Activated naive CD4-positive, alpha-beta T cell treated with anti-CD3 and anti-CD28 coated beads, Interleukin-2, amount 10 ng/mL, durations not matched to agents 7 days and 5 days (primary cell): Measurements from ENCODE around the gene LENG1.

Source experiments
- CTCF ChIA-PET: fragments of 350-600 bp; sonication (Branson Sonifier 250); formaldehyde crosslinking; loops from one replicate; lab custom pipeline; 2021; ENCODE audit warnings: antibody characterized with exemption; lab: Charles Lee
- DNase-seq: peaks from one replicate; pipeline ENCODE4 v3.0.0-alpha.2; 2020
- H3K27ac Mint-ChIP-seq: one replicate; pipeline ENCODE4 v1.8.0; 2021; ENCODE audit warnings: mild to moderate bottlenecking, moderate library complexity, mixed read lengths
- H3K27me3 Mint-ChIP-seq: one replicate; pipeline ENCODE4 v1.8.0; 2021; ENCODE audit warnings: mild to moderate bottlenecking, mixed read lengths
- H3K36me3 Mint-ChIP-seq: one replicate; pipeline ENCODE4 v1.8.0; 2021; ENCODE audit warnings: mixed read lengths
- H3K4me1 Mint-ChIP-seq: one replicate; pipeline ENCODE4 v1.8.0; 2021; ENCODE audit warnings: mixed read lengths
- H3K4me3 Mint-ChIP-seq: one replicate; pipeline ENCODE4 v1.8.0; 2021; ENCODE audit warnings: mild to moderate bottlenecking, moderate library complexity, mixed read lengths
- H3K9me3 Mint-ChIP-seq: one replicate; pipeline ENCODE4 v1.8.0; 2021; ENCODE audit warnings: mixed read lengths

The LENG1 gene

DNA sequence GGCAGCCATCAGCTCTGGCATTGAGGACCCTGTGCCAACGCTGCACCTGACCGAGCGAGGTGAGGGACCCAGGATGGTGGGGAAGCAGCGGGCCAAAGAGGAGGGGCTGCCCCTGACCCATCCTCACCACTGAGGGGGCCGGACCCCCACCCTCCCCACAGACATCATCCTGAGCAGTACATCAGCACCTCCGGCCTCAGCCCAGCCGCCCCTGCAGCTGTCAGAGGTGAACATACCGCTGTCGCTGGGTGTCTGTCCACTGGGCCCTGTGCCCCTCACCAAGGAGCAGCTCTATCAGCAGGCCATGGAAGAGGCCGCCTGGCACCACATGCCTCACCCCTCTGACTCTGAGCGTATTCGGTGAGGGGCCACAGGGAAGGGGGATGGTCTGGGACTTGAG is 7.3 kb downstream of the LENG1 start:
- CTCF ChIA-PET: no interaction called here
- Mint-ChIP-seq H3K4me3 (no peak overlapping the region), H3K4me1 (peaks cover 30% of the 10 kb centered on the region), H3K27me3 (no peaks in the 10 kb centered on the region), H3K27ac (no peak overlapping the region), H3K9me3 (no peaks in the 10 kb centered on the region), H3K36me3 (peaks cover 67% of the 10 kb centered on the region)
- no peak for DNase-seq

GRCh38 chr19:54151362-54152035 is 8.0 kb downstream of the LENG1 start:
- CTCF ChIA-PET: no interaction called here
- H3K27ac Mint-ChIP-seq: no peak overlapping the region
- no peak overlapping the region for H3K4me3 Mint-ChIP-seq
- DNase-seq: no peak
- peaks cover 23% of the 10 kb centered on the region for H3K4me1 Mint-ChIP-seq
- no peaks in the 10 kb centered on the region for H3K9me3 Mint-ChIP-seq
- peaks cover 68% of the 10 kb centered on the region for H3K36me3 Mint-ChIP-seq
- H3K27me3 Mint-ChIP-seq: no peaks in the 10 kb centered on the region

- no peaks in the 10 kb centered on the region for H3K27me3 Mint-ChIP-seq
- no peak overlapping the region for H3K4me3 Mint-ChIP-seq
- H3K4me1 Mint-ChIP-seq: peaks cover 7% of the 10 kb centered on the region
- CTCF ChIA-PET: interaction anchor here (1.2 kb wide), 1 partner anchor 10 kb away, joined by 3 read pairs; the partner anchor contains the start of gene LENG1
- no peak overlapping the region for H3K27ac Mint-ChIP-seq
- no peaks in the 10 kb centered on the region for H3K9me3 Mint-ChIP-seq
- no peak for DNase-seq
- H3K36me3 Mint-ChIP-seq: peaks cover 71% of the 10 kb centered on the region
These were observed 10.3 kb downstream of the LENG1 start for GRCh38 chr19:54149021-54149812.

DNA sequence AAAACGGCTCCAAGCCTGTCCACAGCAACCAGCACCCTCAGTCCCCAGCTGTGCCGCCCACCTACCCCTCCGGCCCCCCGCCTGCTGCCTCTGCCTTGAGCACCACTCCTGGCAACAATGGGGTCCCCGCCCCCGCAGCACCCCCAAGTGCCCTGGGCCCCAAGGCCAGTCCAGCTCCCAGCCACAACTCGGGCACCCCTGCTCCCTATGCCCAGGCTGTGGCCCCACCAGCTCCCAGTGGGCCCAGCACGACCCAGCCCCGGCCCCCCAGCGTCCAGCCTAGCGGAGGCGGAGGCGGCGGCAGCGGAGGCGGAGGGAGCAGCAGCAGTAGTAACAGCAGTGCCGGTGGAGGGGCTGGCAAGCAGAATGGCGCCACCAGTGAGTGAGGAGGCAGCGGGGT is 11.4 kb downstream of the LENG1 start:
- Mint-ChIP-seq H3K4me3 (no peak overlapping the region), H3K4me1 (peaks cover under 1% of the 10 kb centered on the region), H3K9me3 (no peaks in the 10 kb centered on the region), H3K36me3 (peaks cover 72% of the 10 kb centered on the region), H3K27me3 (no peaks in the 10 kb centered on the region), H3K27ac (no peak overlapping the region)
- CTCF ChIA-PET: interaction anchor here (1.2 kb wide), 1 partner anchor 11 kb away, joined by 3 read pairs; the partner anchor contains the start of gene LENG1
- DNase-seq: no peak

- DNase-seq: no peak
- Mint-ChIP-seq H3K4me1 (no peaks in the 10 kb centered on the region), H3K9me3 (no peaks in the 10 kb centered on the region), H3K27me3 (no peaks in the 10 kb centered on the region), H3K36me3 (peaks cover 73% of the 10 kb centered on the region), H3K4me3 (no peak overlapping the region), H3K27ac (no peak overlapping the region)
- CTCF ChIA-PET: no interaction called here
These were observed 11.8 kb downstream of the LENG1 start for GRCh38 chr19:54147676-54148075.

GRCh38 chr19:54145541-54146158 is 13.9 kb downstream of the LENG1 start:
- Mint-ChIP-seq H3K27ac (no peak overlapping the region), H3K36me3 (peaks cover 68% of the 10 kb centered on the region), H3K4me1 (peaks cover 9% of the 10 kb centered on the region), H3K27me3 (no peaks in the 10 kb centered on the region), H3K4me3 (no peak overlapping the region), H3K9me3 (no peaks in the 10 kb centered on the region)
- CTCF ChIA-PET: no interaction called here
- DNase-seq: no peak

DNA sequence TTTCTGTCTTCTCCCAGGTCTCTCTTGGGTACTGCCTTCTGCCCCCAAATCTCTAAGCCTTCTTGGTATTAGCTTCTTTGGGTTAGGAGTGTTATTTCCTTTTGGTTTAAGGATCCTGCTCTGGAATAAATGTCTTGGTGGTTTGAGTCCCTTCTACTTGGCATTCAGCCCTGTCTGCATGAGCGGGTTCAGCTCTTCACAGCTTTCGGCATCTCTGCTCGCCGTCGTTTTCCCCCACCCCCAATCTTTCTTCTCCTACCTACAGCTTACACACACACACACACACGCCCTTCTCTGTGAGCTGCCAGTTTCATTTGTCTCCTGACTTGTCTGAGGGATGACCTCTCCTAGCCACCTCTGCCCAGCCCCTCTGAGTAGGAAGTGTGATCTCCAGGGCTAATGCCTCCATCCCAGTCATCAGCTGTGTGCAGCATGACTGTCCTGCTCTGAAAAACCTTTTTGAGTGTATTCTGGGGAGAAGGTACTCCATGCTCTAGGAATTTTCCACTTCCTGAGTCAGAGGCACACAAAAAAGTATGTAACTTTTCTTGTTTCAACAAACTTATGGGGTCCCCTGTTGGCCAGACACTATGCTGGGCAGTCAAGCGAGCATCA is 17.2 kb downstream of the LENG1 start:
- CTCF ChIA-PET: no interaction called here
- Mint-ChIP-seq H3K9me3 (no peaks in the 10 kb centered on the region), H3K4me3 (no peak overlapping the region), H3K27ac (peak overlapping the region; percentile 26), H3K4me1 (peaks cover 31% of the 10 kb centered on the region), H3K27me3 (no peaks in the 10 kb centered on the region), H3K36me3 (peaks cover 68% of the 10 kb centered on the region)
- DNase-seq: no peak

DNA sequence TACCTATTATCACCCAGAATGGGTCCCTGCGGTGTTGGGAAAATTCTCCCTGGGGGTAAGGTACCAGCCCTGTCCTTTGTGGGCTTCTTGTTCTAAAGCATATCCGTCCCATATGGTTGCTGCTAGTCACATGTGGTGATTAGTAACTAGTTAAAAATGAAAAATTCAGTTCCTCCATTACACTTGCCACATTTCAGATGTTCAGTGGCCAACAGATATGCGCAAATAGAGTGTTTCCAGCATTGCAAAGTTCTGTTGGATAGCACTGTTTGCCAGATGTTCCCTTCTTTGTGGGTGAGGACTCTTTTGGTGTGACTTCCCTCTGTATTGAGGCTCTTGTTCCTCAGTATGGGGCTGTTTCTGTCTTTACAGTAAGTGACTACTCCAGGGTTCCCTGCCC is 18.2 kb downstream of the LENG1 start:
- CTCF ChIA-PET: no interaction called here
- no peaks in the 10 kb centered on the region for H3K27me3 Mint-ChIP-seq
- no peak overlapping the region for H3K4me3 Mint-ChIP-seq
- no peak for DNase-seq
- H3K9me3 Mint-ChIP-seq: no peaks in the 10 kb centered on the region
- H3K36me3 Mint-ChIP-seq: peaks cover 59% of the 10 kb centered on the region
- H3K4me1 Mint-ChIP-seq: peaks cover 35% of the 10 kb centered on the region
- no peak overlapping the region for H3K27ac Mint-ChIP-seq

DNA sequence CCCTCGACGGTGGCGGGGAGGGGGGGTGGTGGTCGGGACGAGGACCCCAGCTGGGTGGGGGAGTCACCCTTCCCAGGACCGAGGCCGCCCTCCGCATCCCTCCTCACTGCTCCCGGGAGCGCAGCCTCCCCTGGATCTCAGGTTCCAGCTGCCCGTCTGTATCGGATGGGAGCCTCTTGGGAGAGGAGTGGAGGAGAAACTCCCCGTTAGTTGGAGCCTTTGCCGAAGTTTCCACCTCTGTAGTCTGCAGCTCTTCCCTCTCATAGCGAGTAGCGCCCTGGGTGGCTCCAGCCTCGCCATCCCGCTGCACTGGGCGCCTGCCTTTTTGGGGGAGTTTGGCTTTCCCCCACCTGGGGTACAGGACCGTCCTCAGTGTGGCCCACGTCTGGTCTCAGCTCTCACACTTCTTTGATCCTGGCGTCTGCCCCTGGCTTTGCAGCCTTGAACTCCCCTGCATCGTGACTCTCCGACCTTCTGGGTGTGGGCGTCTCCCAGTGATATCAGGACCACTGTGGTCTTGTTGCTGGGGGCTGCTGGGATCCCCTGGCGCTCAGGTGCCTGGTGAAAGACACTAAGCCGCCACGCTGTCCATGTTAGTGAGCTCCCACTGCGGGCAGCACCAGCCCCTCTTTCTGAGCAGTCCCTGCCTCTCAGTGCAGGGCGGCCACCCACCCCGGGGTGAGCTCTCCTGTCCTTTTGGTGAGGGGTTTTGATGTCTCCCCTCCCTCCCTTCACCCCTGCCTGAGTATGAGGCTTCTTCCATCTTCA is 20.8 kb downstream of the LENG1 start:
- peak; percentile 30 for DNase-seq
- Mint-ChIP-seq H3K36me3 (peaks cover 39% of the 10 kb centered on the region), H3K4me1 (peaks cover 50% of the 10 kb centered on the region), H3K9me3 (peaks cover 3% of the 10 kb centered on the region), H3K27me3 (peaks cover 7% of the 10 kb centered on the region), H3K27ac (peak overlapping the region; percentile 90), H3K4me3 (peak overlapping the region; percentile 80)
- CTCF ChIA-PET: interaction anchor here (1.6 kb wide), 1 partner anchor 21 kb away, joined by 3 read pairs; the partner anchor contains the start of gene LENG1

DNA sequence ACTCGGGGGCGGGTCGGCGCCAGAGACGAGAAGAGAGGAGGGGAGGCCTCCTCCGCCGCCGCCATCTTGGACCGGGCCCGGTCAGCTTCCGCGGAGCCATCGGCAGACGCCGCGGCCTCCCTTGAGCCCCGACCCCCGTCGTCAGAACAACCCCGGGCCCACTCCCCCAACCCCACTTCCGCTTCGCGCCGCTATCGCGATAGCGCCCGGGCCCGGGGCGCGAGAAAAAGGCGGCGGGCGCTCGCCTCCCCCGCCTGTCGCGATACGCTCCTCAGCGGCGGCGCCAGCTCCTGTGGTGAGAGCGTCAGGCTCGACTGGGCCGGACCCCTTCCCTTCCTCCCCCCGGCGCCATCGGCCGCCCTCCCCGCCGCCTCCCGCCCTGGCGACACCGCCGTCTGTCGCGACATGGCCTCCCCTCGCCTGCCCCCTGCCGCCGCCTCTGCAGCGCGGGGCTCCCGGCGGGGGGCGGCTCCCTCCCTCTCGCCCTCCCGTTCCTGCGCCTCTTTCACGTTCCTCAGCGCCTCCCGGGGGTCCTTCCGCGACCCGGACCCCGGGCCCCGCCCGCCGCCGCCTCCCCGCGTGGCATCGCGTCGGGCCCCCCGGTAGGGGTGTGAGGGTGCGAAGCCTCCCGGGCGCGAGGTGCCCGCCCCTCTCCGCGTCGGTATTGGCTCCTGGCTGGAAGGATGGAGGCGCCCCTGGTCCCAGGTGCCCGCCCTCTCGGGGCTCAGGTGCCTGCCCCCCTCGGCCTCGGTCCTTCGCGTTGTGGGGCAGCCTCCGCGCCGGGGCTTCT is 21.6 kb downstream of the LENG1 start, which contains the start of gene CNOT3:
CNOT3 (plus strand) TSS at position 64 of the 790 bp plus-strand sequence. CDS start 5,217 bp downstream, outside the sequence.
- CTCF ChIA-PET: interaction anchor here (0.6 to 1.6 kb wide), 3 partner anchors 21 to 41 kb away, joined by 3 to 4 read pairs (median 3); partner anchors contain the start of gene LENG1
- Mint-ChIP-seq H3K4me3 (peak within 1 kb of the TSS; percentile 80), H3K9me3 (peaks cover 3% of the 10 kb centered on the region), H3K27me3 (peaks cover 7% of the 10 kb centered on the region), H3K4me1 (peaks cover 50% of the 10 kb centered on the region), H3K36me3 (peaks cover 32% of the 10 kb centered on the region), H3K27ac (peak within 1 kb of the TSS; percentile 91)
- DNase-seq: peak; percentile 65

- peaks cover 26% of the 10 kb centered on the region for H3K36me3 Mint-ChIP-seq
- H3K27ac Mint-ChIP-seq: peak overlapping the region; percentile 91
- H3K4me1 Mint-ChIP-seq: peaks cover 50% of the 10 kb centered on the region
- DNase-seq: peak; percentile 100
- H3K9me3 Mint-ChIP-seq: peaks cover 3% of the 10 kb centered on the region
- CTCF ChIA-PET: interaction anchor here (0.6 to 1.6 kb wide), 5 partner anchors 20 to 90 kb away, joined by 3 to 4 read pairs (median 3); partner anchors contain the start of gene LENG1
- H3K27me3 Mint-ChIP-seq: peaks cover 7% of the 10 kb centered on the region
- H3K4me3 Mint-ChIP-seq: peak overlapping the region; percentile 80
These were observed 22.4 kb downstream of the LENG1 start for GRCh38 chr19:54136864-54137698.
